Adipose tissue (tissue), 3 donors: ENCODE data around the gene CEP128. TPM values are rescaled to one million over a fixed set of nuclear protein-coding genes. Genes with fewer than 3 reads are reported as not detected.

Source experiments
- H3K27ac ChIP-seq: one replicate; pipeline ENCODE4 v1.5.1; 2013; ENCODE audit warnings: low read depth, low read length
- WGBS, 3 donors: extraction: QIAGEN DNeasy Blood & Tissue Kit; methylation state at CpG; one replicate each; pipeline ENCODE4 v1.1.7; 2013; 5-methylcytosine and 5-hydroxymethylcytosine counted together
- polyA plus RNA-seq, 3 donors: library from polyadenylated mRNA; stranded (reverse); fragments of 200-250 nt; gene quantifications; one replicate each; pipeline ENCODE4 v1.2.3, GENCODE V29; 2013
- donor health status: healthy with polysubstance abuse.
- donor health status: Bipolar disorder and iron deficiency.
- donor health status: healthy.

Gene CEP128
- polyA plus RNA-seq, 3 donors, result 0.64 to 1.9 (median 1.9) TPM

- 95 to 100% (median 97%) methylated on average over 1 of the region's 1 CpG for WGBS, 3 donors
- H3K27ac ChIP-seq, result no peak overlapping the region
These were observed 283.4 kb downstream of the CEP128 start for GRCh38 chr14:80658155-80658554.

- no peak overlapping the region for H3K27ac ChIP-seq
- 89 to 94% (median 91%) methylated on average over 3 of the region's 3 CpGs for WGBS, 3 donors
These were observed 287.6 kb downstream of the CEP128 start for GRCh38 chr14:80653956-80654355.

GRCh38 chr14:80645667-80646413, 295.7 kb downstream of the CEP128 start:
- WGBS, 3 donors, result 94 to 97% (median 94%) methylated on average over 5 of the region's 5 CpGs
- H3K27ac ChIP-seq, result no peak overlapping the region

GRCh38 chr14:80644826-80645225, 296.7 kb downstream of the CEP128 start:
- 66 to 77% (median 73%) methylated on average over 2 of the region's 2 CpGs for WGBS, 3 donors

GRCh38 chr14:80638620-80639515, 302.7 kb downstream of the CEP128 start:
- WGBS, 3 donors, result 91 to 94% (median 93%) methylated on average over 6 of the region's 6 CpGs
- H3K27ac ChIP-seq, result no peak overlapping the region

More at GRCh38 chr14:80644826-80645225, 296.7 kb downstream of the CEP128 start:
- H3K27ac ChIP-seq, result no peak overlapping the region

- no peak overlapping the region for H3K27ac ChIP-seq
- 82 to 90% (median 83%) methylated on average over 10 of the region's 10 CpGs for WGBS, 3 donors
These were observed 303.6 kb downstream of the CEP128 start for GRCh38 chr14:80637756-80638619.

GRCh38 chr14:80636071-80636470, 305.5 kb downstream of the CEP128 start:
- WGBS, 3 donors, result 95 to 100% (median 95%) methylated on average over 1 of the region's 1 CpG
- no peak overlapping the region for H3K27ac ChIP-seq

- 65 to 81% (median 79%) methylated on average over 3 of the region's 3 CpGs for WGBS, 3 donors
- H3K27ac ChIP-seq, result no peak overlapping the region
These were observed 307.3 kb downstream of the CEP128 start for GRCh38 chr14:80634106-80634758.

- H3K27ac ChIP-seq, result no peak overlapping the region
These were observed 311.9 kb downstream of the CEP128 start for GRCh38 chr14:80629606-80630005.

GRCh38 chr14:80628547-80628946, 313.0 kb downstream of the CEP128 start:
- WGBS, 3 donors, result 59 to 94% (median 90%) methylated on average over 6 of the region's 6 CpGs
- H3K27ac ChIP-seq, result no peak overlapping the region

- H3K27ac ChIP-seq, result no peak overlapping the region
- WGBS, 3 donors, result 81 to 90% (median 87%) methylated on average over 2 of the region's 2 CpGs
These were observed 313.8 kb downstream of the CEP128 start for GRCh38 chr14:80627745-80628144.

- WGBS, 3 donors, result 90 to 97% (median 90%) methylated on average over 1 of the region's 1 CpG
- H3K27ac ChIP-seq, result no peak overlapping the region
These were observed 317.0 kb downstream of the CEP128 start for GRCh38 chr14:80624581-80624980.

GRCh38 chr14:80621701-80622100, 319.8 kb downstream of the CEP128 start:
- no peak overlapping the region for H3K27ac ChIP-seq
- 63 to 76% (median 64%) methylated on average over 3 of the region's 3 CpGs for WGBS, 3 donors

- 87 to 93% (median 90%) methylated on average over 1 of the region's 1 CpG for WGBS, 3 donors
- no peak overlapping the region for H3K27ac ChIP-seq
These were observed 321.1 kb downstream of the CEP128 start for GRCh38 chr14:80620434-80620833.

- 90 to 94% (median 92%) methylated on average over 4 of the region's 4 CpGs for WGBS, 3 donors
- H3K27ac ChIP-seq, result no peak overlapping the region
These were observed 322.7 kb downstream of the CEP128 start for GRCh38 chr14:80618751-80619329.

GRCh38 chr14:80615831-80616230, 325.7 kb downstream of the CEP128 start:
- WGBS, 3 donors, result 89 to 92% (median 90%) methylated on average over 4 of the region's 4 CpGs
- no peak overlapping the region for H3K27ac ChIP-seq

- no peak overlapping the region for H3K27ac ChIP-seq
These were observed 332.5 kb downstream of the CEP128 start for GRCh38 chr14:80609055-80609454.

- WGBS, 3 donors, result 38 to 78% (median 76%) methylated on average over 1 of the region's 1 CpG
- no peak overlapping the region for H3K27ac ChIP-seq
These were observed 333.0 kb downstream of the CEP128 start for GRCh38 chr14:80608563-80608962.
